Neural cell (in vitro differentiated cells): ENCODE data around the gene INF2.

Source experiments
- EP300 ChIP-seq: fragments of 450-650 bp; conservative IDR thresholded peaks from 2 replicates; pipeline ENCODE4 v1.6.1; 2014; ENCODE audit warnings: antibody characterized with exemption, mild to moderate bottlenecking, moderate library complexity; ENCODE audit not compliant: poor library complexity, severe bottlenecking
- EZH2 ChIP-seq: fragments of 200-600, 300-800 bp; shearing (Covaris generic), sonication (generic); IDR thresholded peaks from 2 replicates; pipeline ENCODE4 v1.6.1; 2014; ENCODE audit warnings: antibody characterized with exemption, low read length, borderline replicate concordance, mild to moderate bottlenecking; ENCODE audit not compliant: insufficient read depth, poor library complexity, severe bottlenecking
- MXI1 ChIP-seq: fragments of 450-650 bp; conservative IDR thresholded peaks from 2 replicates; pipeline ENCODE4 v1.6.1; 2014; ENCODE audit warnings: antibody characterized with exemption, mild to moderate bottlenecking; ENCODE audit not compliant: poor library complexity, severe bottlenecking
- POLR2AphosphoS5 ChIP-seq: IDR thresholded peaks from 2 replicates; pipeline ENCODE4 v1.6.1; 2012
- RAD21 ChIP-seq: fragments of 450-650 bp; conservative IDR thresholded peaks from 2 replicates; pipeline ENCODE4 v1.6.1; 2014; ENCODE audit warnings: antibody characterized with exemption, mild to moderate bottlenecking, moderate library complexity
- REST ChIP-seq: IDR thresholded peaks from 2 replicates; pipeline ENCODE4 v1.6.1; 2012; ENCODE audit warnings: borderline replicate concordance
- SMC3 ChIP-seq: fragments of 450-650 bp; conservative IDR thresholded peaks from 2 replicates; pipeline ENCODE4 v1.6.1; 2014; ENCODE audit warnings: antibody characterized with exemption, mild to moderate bottlenecking, moderate library complexity; ENCODE audit not compliant: poor library complexity
- TAF1 ChIP-seq: IDR thresholded peaks from 2 replicates; pipeline ENCODE4 v1.6.1; 2012; ENCODE audit warnings: low read depth
- TF ChIP-seq, protein P1 (sequence below): fragments of 450-650 bp; IDR thresholded peaks from 2 replicates; pipeline ENCODE4 v1.5.1; 2014; ENCODE audit warnings: antibody characterized with exemption, mild to moderate bottlenecking, moderate library complexity; ENCODE audit not compliant: poor library complexity, severe bottlenecking

- TF ChIP-seq, protein P1, sequence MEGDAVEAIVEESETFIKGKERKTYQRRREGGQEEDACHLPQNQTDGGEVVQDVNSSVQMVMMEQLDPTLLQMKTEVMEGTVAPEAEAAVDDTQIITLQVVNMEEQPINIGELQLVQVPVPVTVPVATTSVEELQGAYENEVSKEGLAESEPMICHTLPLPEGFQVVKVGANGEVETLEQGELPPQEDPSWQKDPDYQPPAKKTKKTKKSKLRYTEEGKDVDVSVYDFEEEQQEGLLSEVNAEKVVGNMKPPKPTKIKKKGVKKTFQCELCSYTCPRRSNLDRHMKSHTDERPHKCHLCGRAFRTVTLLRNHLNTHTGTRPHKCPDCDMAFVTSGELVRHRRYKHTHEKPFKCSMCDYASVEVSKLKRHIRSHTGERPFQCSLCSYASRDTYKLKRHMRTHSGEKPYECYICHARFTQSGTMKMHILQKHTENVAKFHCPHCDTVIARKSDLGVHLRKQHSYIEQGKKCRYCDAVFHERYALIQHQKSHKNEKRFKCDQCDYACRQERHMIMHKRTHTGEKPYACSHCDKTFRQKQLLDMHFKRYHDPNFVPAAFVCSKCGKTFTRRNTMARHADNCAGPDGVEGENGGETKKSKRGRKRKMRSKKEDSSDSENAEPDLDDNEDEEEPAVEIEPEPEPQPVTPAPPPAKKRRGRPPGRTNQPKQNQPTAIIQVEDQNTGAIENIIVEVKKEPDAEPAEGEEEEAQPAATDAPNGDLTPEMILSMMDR = no peak
- TF ChIP-seq REST = no peak
- no peak for TF ChIP-seq POLR2AphosphoS5
- TF ChIP-seq EP300 = no peak
- TF ChIP-seq TAF1 = no peak
- no peak for TF ChIP-seq SMC3
- no peak for TF ChIP-seq RAD21
- no peak for TF ChIP-seq MXI1
- TF ChIP-seq EZH2 = no peak
Observed at GRCh38 chr14:104676694-104677511, 12.5 kb upstream of the INF2 start.
